Uterus (tissue), 2 donors: ENCODE results near the gene ERICH6.

Experiments
- POLR2A ChIP-seq, 2 donors: fragments of 450-650 bp; IDR thresholded peaks; one replicate each; pipeline ENCODE4 v1.6.1; 2016; ENCODE audit warnings: antibody characterized with exemption in 2 of 2, mild to moderate bottlenecking in 1 of 2, moderate library complexity in 1 of 2
- TF ChIP-seq, protein P1 (sequence below), 4 experiments: fragments of 200-600 bp in 2 of 4; fragments of 450-650 bp in 2 of 4; sonication (generic) in 2 of 4; IDR thresholded peaks; one replicate each; pipeline ENCODE4 v1.5.1; 2016 to 2019; ENCODE audit warnings: antibody characterized with exemption in 4 of 4, mild to moderate bottlenecking in 2 of 4, moderate library complexity in 1 of 4

DNA sequence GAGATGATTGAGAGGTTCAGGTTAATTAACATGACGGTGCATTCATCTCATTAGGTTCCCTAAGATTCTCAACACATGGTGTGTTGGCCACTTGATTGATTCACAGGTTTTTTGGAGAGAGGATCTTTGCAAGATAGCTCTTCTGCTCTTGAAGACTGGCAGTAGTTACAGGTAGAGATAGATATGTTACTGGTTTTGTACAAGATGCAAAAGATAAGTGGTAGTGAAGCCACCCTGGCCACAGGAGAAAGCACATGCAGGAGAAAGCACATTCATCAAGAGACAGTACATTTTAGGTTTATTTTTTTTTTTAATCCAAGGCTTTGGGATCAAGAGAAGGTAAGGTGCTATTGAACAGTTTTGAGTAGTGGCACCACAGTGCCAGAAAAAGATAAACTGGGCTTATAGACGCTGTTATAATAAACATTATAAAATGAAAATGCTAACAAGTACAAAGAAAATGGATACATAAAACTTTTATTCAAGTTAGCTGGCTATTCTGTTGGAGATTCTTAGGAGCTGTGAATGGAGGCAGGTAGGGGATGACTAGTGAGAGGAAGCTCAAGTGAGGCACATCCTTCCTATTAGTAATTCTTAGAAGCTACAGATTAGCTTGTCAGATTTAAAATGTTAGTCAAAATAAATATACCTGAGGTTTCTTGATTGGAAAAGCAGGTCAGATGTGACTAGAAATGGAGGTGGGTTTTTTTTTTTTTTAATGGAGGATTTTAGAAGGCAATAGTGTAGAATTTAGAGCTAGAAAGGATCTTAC, 89.8 kb downstream of the ERICH6 start:
- TF ChIP-seq, protein P1, sequence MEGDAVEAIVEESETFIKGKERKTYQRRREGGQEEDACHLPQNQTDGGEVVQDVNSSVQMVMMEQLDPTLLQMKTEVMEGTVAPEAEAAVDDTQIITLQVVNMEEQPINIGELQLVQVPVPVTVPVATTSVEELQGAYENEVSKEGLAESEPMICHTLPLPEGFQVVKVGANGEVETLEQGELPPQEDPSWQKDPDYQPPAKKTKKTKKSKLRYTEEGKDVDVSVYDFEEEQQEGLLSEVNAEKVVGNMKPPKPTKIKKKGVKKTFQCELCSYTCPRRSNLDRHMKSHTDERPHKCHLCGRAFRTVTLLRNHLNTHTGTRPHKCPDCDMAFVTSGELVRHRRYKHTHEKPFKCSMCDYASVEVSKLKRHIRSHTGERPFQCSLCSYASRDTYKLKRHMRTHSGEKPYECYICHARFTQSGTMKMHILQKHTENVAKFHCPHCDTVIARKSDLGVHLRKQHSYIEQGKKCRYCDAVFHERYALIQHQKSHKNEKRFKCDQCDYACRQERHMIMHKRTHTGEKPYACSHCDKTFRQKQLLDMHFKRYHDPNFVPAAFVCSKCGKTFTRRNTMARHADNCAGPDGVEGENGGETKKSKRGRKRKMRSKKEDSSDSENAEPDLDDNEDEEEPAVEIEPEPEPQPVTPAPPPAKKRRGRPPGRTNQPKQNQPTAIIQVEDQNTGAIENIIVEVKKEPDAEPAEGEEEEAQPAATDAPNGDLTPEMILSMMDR (IDR thresholded peaks at IDR 0.05) = no peak
- no peak for TF ChIP-seq POLR2A (IDR thresholded peaks at IDR 0.05)
